GM08714 (cell line): ENCODE measurements around the gene STYXL2.

Experiments used
- H3K4me3 ChIP-seq: fragments of 200-500 bp; sonication (Bioruptor generic); 2 replicates; pipeline ENCODE4 v1.5.1; 2014; ENCODE audit warnings: mild to moderate bottlenecking, low read length, inconsistent platforms
- ZNF274 ChIP-seq: IDR thresholded peaks from 2 replicates; pipeline ENCODE4 v1.6.1; 2012; ENCODE audit warnings: mild to moderate bottlenecking, low read depth, low read length

The STYXL2 gene

DNA sequence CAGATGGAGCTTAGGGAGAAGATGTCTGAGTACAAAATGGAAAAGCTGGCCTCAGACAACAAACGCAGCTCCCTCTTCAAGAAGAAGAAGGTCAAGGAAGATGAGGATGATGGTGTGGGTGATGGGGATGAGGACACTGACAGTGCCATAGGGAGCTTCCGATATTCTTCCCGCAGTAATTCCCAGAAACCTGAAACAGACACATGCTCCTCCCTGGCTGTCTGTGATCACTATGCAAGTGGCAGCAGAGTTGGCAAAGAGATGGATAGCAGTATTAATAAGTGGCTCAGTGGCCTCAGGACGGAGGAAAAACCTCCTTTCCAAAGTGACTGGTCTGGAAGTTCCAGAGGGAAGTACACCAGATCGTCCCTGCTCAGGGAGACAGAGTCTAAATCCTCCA lies 33.8 kb downstream of the STYXL2 start:
- no peak for TF ChIP-seq ZNF274

DNA sequence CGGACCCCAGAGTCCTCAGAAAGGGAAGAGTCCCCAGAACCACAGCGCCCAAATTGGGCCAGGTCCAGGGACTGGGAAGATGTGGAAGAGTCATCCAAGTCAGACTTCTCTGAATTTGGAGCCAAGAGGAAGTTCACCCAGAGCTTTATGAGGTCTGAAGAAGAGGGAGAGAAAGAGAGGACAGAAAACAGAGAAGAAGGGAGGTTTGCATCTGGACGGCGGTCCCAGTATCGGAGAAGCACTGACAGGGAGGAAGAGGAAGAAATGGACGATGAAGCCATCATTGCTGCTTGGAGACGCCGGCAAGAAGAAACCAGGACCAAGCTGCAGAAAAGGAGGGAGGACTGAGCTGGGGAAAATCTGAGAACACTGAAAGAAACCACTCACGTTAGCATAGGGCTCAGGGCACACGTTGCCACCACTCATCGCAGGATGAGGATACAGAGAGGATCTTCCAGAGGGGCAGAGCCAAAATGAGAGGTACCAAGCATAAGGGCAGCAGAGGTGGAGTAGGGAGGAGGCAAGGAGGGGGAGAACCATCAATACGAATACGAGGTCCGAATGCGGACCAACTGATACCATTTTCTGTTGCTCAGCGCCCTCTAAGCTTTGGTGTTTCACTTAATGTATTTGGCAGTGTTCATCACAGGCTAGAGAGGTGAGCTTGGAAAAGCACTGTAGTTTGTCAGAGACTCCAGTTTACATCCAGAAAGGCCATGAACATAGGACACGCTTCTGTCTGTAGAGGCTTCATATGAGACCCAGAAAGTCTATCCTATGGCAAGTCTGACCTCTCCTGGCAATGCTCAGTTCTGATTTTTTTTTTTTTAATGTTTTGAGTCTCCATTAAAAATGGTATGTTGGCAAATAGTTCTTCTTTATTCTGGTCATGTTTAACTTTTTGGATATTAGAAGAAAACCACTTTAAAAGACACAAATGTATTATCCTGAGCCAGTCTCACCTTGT lies 34.7 kb downstream of the STYXL2 start:
- TF ChIP-seq ZNF274: no peak
- no peak overlapping the region for H3K4me3 ChIP-seq

More for the DNA sequence above, 33.8 kb downstream of the STYXL2 start:
- H3K4me3 ChIP-seq: no peak overlapping the region

GRCh38 chr1:167130829-167131510 lies 37.1 kb downstream of the STYXL2 start:
- TF ChIP-seq ZNF274: no peak
- H3K4me3 ChIP-seq: no peak overlapping the region

DNA sequence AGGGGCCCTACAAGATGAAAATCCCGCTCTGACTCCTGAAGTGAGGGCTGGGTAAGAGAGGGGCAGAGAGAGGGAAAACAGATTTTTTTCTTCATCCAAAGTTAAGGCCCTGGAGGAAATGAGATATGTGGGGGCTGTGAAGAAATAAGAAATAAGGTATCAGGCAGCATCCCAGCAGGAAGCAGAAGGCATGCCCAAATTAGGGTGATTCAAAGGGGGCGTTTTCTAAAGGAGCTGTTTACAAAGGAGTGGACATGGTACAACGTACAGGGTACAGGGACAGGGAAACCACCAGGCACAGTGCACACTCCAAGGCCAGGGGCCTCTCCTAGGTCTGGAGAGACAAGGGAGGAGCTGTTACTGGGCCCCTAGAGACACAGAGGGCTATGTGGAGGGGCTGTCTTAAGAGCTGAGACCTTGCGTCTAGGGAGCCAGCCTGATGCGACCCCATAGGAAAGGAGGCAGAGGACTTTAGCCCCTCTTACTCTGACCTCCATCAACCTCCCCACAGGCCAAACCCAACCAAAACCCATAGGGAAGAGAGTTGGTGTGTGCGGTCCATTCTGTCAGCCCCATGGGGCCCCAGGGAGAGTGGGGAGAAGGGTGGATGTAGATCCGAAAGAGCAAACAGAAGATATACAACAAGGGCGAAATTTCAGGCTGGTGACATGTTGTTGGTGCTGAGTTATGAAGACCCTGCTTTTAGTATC lies 38.6 kb downstream of the STYXL2 start:
- no peak overlapping the region for H3K4me3 ChIP-seq
- no peak for TF ChIP-seq ZNF274

DNA sequence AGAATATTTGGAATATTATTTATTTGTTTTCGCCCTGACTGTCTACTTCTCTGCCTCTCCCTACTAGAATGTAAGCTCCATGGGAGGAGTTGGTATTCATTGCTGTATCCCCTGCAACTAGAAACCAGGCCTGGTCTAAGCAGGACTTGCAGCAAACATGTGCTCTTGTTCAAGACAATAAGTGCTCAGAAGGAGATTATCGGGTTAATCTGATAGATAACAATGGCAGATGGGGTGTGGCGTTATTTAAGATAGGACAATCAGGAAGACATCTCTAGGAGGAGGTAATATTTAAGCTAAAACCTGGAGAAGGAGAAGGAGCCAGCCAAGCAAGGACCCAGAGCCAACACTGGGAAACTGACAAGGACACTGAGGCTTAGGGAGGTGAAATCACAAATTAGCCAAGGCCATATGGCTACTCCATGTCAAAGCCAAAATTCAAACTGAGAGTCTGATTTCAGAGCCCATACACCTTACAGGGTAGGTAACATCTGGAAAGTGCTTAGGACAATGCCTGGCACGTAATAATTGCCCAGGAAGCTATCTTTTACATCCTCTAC lies 41.5 kb downstream of the STYXL2 start:
- H3K4me3 ChIP-seq: no peak overlapping the region
- TF ChIP-seq ZNF274: no peak

DNA sequence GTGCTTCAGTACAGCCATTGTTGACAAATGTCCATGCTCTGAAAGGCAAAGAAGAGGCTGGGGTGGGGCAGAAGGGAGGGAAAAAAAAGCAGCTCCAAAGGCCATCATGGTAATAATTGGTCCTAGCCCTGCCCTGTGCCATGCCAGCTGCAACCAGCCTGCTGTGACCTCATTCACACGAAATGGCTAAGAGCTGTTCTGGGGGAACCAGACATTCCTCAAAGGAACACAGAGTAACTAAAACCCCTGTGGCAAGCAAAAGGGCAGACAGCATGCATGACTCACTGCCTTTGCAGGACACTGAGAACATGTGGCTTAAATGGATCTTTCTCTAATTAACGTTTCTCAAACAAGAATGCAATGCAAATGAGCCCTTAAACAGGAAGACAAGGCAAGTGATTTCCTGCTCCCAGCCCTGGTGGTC lies 42.3 kb downstream of the STYXL2 start:
- H3K4me3 ChIP-seq: no peak overlapping the region
- TF ChIP-seq ZNF274: no peak

GRCh38 chr1:167136806-167137205 lies 42.9 kb downstream of the STYXL2 start:
- H3K4me3 ChIP-seq: no peak overlapping the region
- TF ChIP-seq ZNF274: no peak

GRCh38 chr1:167137332-167137781 lies 43.5 kb downstream of the STYXL2 start:
- no peak for TF ChIP-seq ZNF274
- no peak overlapping the region for H3K4me3 ChIP-seq

DNA sequence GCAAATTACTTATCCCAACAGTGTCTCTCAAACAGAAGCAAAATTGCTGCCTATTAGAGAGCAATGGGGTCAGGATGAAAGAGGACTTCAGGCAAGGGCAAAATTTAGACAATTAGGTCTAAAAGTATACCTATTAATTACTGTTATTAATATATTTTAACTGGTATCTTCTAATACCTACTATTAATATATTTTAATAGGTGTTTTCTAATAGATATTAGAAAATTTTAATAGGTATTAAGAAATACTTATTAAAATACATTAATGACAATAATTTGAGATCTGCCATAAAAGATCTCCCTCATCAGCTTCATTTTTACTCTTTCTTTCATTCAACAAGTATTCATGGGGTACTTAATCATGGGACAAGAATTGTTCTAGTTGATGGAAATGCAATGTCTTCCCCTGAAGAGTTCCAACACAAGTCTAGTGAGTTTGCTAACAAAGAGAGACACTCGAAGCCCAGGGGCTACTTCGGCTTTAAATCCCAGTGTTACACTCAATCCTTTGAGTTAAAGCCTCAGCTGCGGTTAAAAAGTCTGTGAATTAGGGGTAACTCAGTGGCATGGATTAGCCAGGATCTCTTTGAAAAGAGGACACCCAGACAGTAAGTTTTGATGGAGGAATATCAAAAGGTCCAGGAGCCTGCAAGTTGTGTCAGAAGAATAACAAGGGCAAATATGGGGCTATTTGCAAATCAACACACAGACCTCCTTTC lies 44.1 kb downstream of the STYXL2 start:
- no peak overlapping the region for H3K4me3 ChIP-seq
- no peak for TF ChIP-seq ZNF274

DNA sequence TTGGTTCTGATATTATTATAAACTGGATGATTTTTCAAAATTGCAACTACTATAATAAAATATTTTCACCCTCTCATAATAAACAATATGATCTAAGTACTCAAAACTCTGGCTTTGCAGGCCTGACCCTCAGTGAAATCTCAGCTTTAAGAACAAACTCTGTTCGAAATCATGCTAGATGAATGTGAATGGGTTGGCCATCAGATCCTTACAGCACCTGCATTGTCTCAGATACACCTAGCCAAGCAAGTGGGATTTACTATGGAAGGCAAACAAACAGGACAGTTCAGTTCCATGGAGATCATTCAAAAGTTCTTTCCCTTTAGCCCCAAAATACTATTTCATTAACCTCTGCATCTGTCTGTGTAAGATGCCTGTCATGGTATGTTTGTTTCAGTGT lies 44.8 kb downstream of the STYXL2 start:
- no peak for TF ChIP-seq ZNF274

DNA sequence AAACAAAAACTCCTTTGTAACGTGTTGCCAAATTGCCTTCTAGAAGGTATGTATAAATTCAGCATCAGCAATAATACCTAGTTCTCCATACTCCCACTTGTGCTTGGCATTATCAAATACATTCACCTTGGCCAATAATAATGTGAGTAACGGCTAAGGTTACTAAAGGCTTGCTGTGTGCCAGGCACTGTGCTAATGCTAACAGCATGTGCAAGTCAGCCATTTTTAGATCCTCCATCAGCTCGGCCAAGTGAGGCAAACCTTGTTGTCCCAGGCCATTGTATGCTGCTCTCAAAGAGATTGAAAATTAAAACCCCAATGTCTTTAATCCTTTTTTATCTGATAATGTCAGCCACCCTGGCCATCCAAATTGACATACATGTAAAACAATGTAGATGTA lies 48.1 kb downstream of the STYXL2 start:
- no peak for TF ChIP-seq ZNF274
- H3K4me3 ChIP-seq: no peak overlapping the region

More for the DNA sequence above, 44.8 kb downstream of the STYXL2 start:
- H3K4me3 ChIP-seq: no peak overlapping the region
